ENCODE measurements around the gene UBL5.

GRCh38 chr19:9836021-9836420 lies 8.3 kb downstream of the UBL5 start:
- TF ChIP-seq CTCF (IDR thresholded peaks at IDR 0.05), result no peak
- TF ChIP-seq POLR2A (IDR thresholded peaks at IDR 0.05), result no peak
